Sigmoid colon (tissue), 7 donors: ENCODE results near the gene DGKH. TPM values are rescaled to one million over a fixed set of nuclear protein-coding genes. Genes with fewer than 3 reads are reported as not detected.

ENCODE experiments used
- DNase-seq: peaks from one replicate; pipeline ENCODE4 v3.0.0-alpha.2; 2019
- H3K27ac ChIP-seq, 4 donors: fragments of 200-600 bp; sonication (generic); one replicate each; pipeline ENCODE4 v1.5.1; 2016 to 2019; ENCODE audit warnings: mild to moderate bottlenecking in 1 of 4
- H3K27me3 ChIP-seq, 3 donors: fragments of 200-600 bp; sonication (generic); one replicate each; pipeline ENCODE4 v1.5.1; 2019; ENCODE audit warnings: mild to moderate bottlenecking in 1 of 3
- H3K36me3 ChIP-seq, 4 donors: fragments of 200-600 bp; sonication (generic); one replicate each; pipeline ENCODE4 v1.5.1; 2016 to 2019
- H3K4me1 ChIP-seq, 4 donors: fragments of 200-600 bp; sonication (generic); one replicate each; pipeline ENCODE4 v1.5.1; 2017 to 2019
- H3K4me3 ChIP-seq, 4 donors: fragments of 200-600 bp; sonication (generic); one replicate each; pipeline ENCODE4 v1.5.1; 2017 to 2019; ENCODE audit warnings: mild to moderate bottlenecking in 2 of 4, moderate library complexity in 1 of 4
- H3K9me3 ChIP-seq, 4 donors: fragments of 200-600 bp in 3 of 4; sonication (generic) in 3 of 4; one replicate each; pipeline versions ENCODE4 v1.5.1 to v1.6.1; 2013 to 2019
- EP300 ChIP-seq, 4 donors: sonication (generic); formaldehyde crosslinking; IDR thresholded peaks; one replicate each; pipeline ENCODE4 v1.6.1; 2017; ENCODE audit warnings: antibody characterized with exemption in 4 of 4
- POLR2A ChIP-seq, 2 donors: fragments of 450-650 bp; IDR thresholded peaks; one replicate each; pipeline ENCODE4 v1.6.1; 2016; ENCODE audit warnings: antibody characterized with exemption in 2 of 2, mild to moderate bottlenecking in 2 of 2, moderate library complexity in 2 of 2
- POLR2AphosphoS5 ChIP-seq, 4 donors: sonication (generic); formaldehyde crosslinking; IDR thresholded peaks; one replicate each; pipeline ENCODE4 v1.6.1; 2017; ENCODE audit warnings: antibody characterized with exemption in 4 of 4
- WGBS, 2 donors: extraction: QIAGEN DNeasy Blood & Tissue Kit; methylation state at CpG; one replicate each; pipeline ENCODE4 v1.1.7; 2013; 5-methylcytosine and 5-hydroxymethylcytosine counted together
- intact Hi-C: fragments of 100-400 bp; cut with DNase I; formaldehyde crosslinking; loops from one replicate; pipeline ENCODE4 v1.15.1; 2023
- polyA plus RNA-seq, 3 donors: library from polyadenylated mRNA; stranded (reverse); fragments of 200-250 nt; gene quantifications; one replicate each; pipeline ENCODE4 v1.2.3, GENCODE V29; 2013
- total RNA-seq, 4 donors: library from RNA; depleted of rRNA; stranded (reverse); fragments of >200 nt; gene quantifications; one replicate each; pipeline ENCODE4 v1.1.0, GENCODE V29; 2016
- TF ChIP-seq, protein P1 (sequence below), 4 experiments: fragments of 450-650 bp in 3 of 4; fragments of 200-600 bp in 1 of 4; IDR thresholded peaks; one replicate each; pipeline ENCODE4 v1.5.1; 2016 to 2019; ENCODE audit warnings: antibody characterized with exemption in 4 of 4, mild to moderate bottlenecking in 3 of 4, moderate library complexity in 2 of 4
- donor health status: healthy with polysubstance abuse.
- donor health status: Bipolar disorder and iron deficiency.
- donor health status: healthy.

Gene DGKH
- total and polyA plus RNA-seq, 7 donors, result 1.2 to 23.3 (median 13.9) TPM

DNA sequence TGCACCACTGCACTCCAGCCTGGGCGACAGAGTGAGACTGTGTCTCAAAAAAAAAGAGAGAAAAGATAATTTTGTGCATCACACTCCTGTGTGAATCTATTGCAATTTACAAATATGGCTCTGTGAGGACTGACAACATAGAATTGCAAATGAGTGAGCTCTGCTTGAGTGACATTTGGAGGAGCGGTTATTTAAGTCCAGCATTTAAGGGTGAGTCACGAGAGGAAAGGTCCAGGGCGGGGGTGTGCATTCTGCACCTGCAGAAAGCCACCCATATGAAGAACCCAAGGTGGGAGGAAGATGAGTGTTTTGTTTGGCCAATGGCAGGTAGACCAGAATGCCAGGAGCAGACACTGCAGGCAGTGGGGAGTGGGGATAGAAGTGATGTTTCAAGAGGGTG, 58.5 kb downstream of the DGKH start:
- H3K27me3 ChIP-seq, result no peaks in the 10 kb centered on the region
- TF ChIP-seq POLR2A (IDR thresholded peaks at IDR 0.05) (no peak), POLR2AphosphoS5 (IDR thresholded peaks at IDR 0.05) (no peak), EP300 (IDR thresholded peaks at IDR 0.05) (no peak)
- TF ChIP-seq, protein P1, sequence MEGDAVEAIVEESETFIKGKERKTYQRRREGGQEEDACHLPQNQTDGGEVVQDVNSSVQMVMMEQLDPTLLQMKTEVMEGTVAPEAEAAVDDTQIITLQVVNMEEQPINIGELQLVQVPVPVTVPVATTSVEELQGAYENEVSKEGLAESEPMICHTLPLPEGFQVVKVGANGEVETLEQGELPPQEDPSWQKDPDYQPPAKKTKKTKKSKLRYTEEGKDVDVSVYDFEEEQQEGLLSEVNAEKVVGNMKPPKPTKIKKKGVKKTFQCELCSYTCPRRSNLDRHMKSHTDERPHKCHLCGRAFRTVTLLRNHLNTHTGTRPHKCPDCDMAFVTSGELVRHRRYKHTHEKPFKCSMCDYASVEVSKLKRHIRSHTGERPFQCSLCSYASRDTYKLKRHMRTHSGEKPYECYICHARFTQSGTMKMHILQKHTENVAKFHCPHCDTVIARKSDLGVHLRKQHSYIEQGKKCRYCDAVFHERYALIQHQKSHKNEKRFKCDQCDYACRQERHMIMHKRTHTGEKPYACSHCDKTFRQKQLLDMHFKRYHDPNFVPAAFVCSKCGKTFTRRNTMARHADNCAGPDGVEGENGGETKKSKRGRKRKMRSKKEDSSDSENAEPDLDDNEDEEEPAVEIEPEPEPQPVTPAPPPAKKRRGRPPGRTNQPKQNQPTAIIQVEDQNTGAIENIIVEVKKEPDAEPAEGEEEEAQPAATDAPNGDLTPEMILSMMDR (IDR thresholded peaks at IDR 0.05), result no peak
- H3K4me1 ChIP-seq, result peaks cover 0 to 15% (median 4%) of the 10 kb centered on the region in 4 donors
- no peak overlapping the region for H3K27ac ChIP-seq
- intact Hi-C loops, result loop anchor here (5.0 kb wide), 1 partner anchor 195 kb away; no protein-coding TSS in a partner anchor
- DNase-seq, result no peak
- 95 to 96% methylated on average over 4 of the region's 4 CpGs for WGBS, 2 donors
- H3K9me3 ChIP-seq, result peaks cover 0 to 4% (median 0%) of the 10 kb centered on the region in 4 donors
- no peaks in the 10 kb centered on the region for H3K36me3 ChIP-seq
- H3K4me3 ChIP-seq, result no peak overlapping the region

DNA sequence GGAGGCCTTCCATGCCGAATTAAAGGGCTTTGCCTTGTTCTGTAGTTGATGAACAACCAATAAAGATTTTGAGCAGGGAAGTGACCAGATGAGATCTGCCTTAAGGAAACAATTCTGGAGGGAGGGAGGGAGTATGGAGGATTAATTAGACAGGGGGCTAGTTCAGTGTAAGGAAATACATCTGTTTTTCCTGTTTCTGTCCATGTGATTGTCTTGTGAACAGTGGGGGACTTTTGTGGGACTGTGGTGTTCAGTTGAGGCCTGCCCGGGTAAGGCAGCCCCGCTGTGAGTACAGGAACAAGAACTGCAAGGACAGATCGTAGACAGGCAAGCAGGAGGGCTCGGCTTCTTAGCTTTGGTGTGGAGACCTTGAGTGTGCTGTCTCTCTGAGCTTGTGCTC, 59.0 kb downstream of the DGKH start:
- 91 to 95% methylated on average over 5 of the region's 5 CpGs for WGBS, 2 donors
- intact Hi-C loops, result loop anchor here (5.0 kb wide), 1 partner anchor 195 kb away; no protein-coding TSS in a partner anchor
- DNase-seq, result no peak

DNA sequence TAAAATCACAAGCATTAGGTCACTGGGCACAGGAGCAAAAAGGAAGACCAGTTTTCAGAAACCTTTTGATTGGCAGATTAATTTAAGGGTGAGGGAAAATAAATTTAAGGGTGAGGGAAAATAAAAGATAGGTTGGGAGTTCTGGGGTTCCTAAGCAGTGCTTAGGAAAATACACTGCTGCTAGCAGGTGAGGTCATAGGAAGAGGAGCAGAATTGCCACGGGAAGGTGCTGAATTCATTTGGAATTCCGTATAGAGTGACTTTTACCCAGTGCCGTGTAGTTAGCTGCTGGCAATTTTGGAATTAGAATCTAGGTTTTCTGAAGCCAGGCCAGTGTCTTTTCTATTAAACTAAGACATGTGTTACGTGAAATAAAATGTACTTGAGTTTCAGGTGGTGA, 59.8 kb downstream of the DGKH start:
- Histone ChIP-seq H3K4me1 (peaks cover 0 to 15% (median 2%) of the 10 kb centered on the region in 4 donors), H3K36me3 (no peaks in the 10 kb centered on the region), H3K27me3 (no peaks in the 10 kb centered on the region), H3K9me3 (peaks cover 0 to 4% (median 0%) of the 10 kb centered on the region in 4 donors), H3K27ac (no peak overlapping the region), H3K4me3 (no peak overlapping the region)
- intact Hi-C loops, result loop anchor here (5.0 kb wide), 1 partner anchor 196 kb away; no protein-coding TSS in a partner anchor
- TF ChIP-seq, protein P1 (IDR thresholded peaks at IDR 0.05), result no peak
- no peak for TF ChIP-seq POLR2A (IDR thresholded peaks at IDR 0.05)
- no peak for TF ChIP-seq POLR2AphosphoS5 (IDR thresholded peaks at IDR 0.05)
- 91 to 95% methylated on average over 4 of the region's 4 CpGs for WGBS, 2 donors
- DNase-seq, result no peak

More for the DNA sequence above, 59.0 kb downstream of the DGKH start:
- peaks cover 0 to 15% (median 2%) of the 10 kb centered on the region in 4 donors for H3K4me1 ChIP-seq
- H3K36me3 ChIP-seq, result no peaks in the 10 kb centered on the region
- H3K4me3 ChIP-seq, result no peak overlapping the region
- no peak for TF ChIP-seq POLR2AphosphoS5 (IDR thresholded peaks at IDR 0.05)
- TF ChIP-seq, protein P1 (IDR thresholded peaks at IDR 0.05), result no peak
- TF ChIP-seq POLR2A (IDR thresholded peaks at IDR 0.05), result no peak
- TF ChIP-seq EP300 (IDR thresholded peaks at IDR 0.05), result no peak
- no peaks in the 10 kb centered on the region for H3K27me3 ChIP-seq
- peaks cover 0 to 4% (median 0%) of the 10 kb centered on the region in 4 donors for H3K9me3 ChIP-seq
- H3K27ac ChIP-seq, result no peak overlapping the region

DNA sequence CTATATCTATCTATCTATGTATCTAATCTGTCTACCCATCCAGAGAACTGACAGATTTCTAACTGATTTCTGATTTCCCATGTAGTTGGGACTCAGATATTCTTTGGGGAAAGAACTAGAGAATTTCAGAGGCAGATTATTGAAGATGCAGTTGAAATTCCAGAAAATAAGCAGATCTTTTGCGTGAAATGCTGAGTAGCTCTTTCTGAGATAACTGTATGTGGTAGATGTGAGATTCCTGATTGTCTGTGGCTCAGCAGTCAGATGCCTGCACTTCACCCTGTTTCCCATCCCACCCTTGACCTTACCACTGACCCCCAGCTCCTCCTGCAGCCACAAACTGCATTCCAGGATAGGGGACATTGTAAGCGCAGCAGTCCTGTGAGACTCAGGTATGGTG, 61.5 kb downstream of the DGKH start:
- intact Hi-C loops, result loop anchor here (2.0 to 10.0 kb wide), 5 partner anchors 69 to 765 kb away; no protein-coding TSS in a partner anchor
- Histone ChIP-seq H3K4me1 (peaks cover 0 to 15% (median 2%) of the 10 kb centered on the region in 4 donors), H3K9me3 (no peaks in the 10 kb centered on the region), H3K27ac (no peak overlapping the region), H3K36me3 (no peaks in the 10 kb centered on the region), H3K27me3 (no peaks in the 10 kb centered on the region), H3K4me3 (no peak overlapping the region)
- WGBS, 2 donors, result 96 to 99% methylated on average over 2 of the region's 2 CpGs
- no peak for DNase-seq
- TF ChIP-seq POLR2AphosphoS5 (IDR thresholded peaks at IDR 0.05) (no peak), EP300 (IDR thresholded peaks at IDR 0.05) (no peak)

DNA sequence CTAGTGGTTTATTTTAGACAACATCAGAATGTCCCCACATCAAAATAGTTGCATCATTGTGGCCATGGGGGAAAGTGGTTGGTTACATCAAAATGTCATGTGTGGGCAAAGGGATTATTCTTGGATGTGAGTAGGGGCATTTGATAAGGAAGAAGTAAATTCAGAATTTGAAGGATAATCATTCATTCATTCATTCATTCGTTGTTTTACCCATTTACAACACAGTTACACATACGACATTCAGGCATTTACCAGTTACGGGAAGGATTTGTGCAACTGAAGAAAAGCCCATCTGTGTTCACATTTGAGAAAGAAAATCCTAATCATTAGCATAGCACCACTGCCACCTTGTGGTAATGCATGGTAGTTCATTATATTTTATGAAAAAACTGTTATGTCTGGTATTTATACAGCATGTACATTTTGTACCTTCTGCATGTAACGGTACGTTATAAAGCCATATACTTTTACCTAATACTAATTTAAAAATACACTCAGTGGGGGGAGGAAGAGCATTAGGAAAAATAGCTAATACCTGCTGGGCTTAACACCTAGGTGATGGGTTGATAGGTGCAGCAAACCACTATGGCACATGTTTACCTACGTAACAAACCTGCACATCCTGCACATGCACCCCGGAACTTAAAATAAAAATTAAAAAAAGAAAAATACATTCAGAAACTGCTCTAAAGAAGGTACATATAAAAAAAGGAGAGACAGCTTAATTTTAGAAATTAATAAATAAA, 62.1 kb downstream of the DGKH start:
- no peak overlapping the region for H3K27ac ChIP-seq
- no peak for DNase-seq
- TF ChIP-seq POLR2AphosphoS5 (IDR thresholded peaks at IDR 0.05), result peak in 1 of 4 donors; percentile 16
- TF ChIP-seq, protein P1 (IDR thresholded peaks at IDR 0.05), result peak; percentile 74 to 85 (median 78)
- no peak for TF ChIP-seq POLR2A (IDR thresholded peaks at IDR 0.05)
- intact Hi-C loops, result loop anchor here (2.0 to 10.0 kb wide), 4 partner anchors 70 to 766 kb away; no protein-coding TSS in a partner anchor
- H3K36me3 ChIP-seq, result no peaks in the 10 kb centered on the region
- no peak overlapping the region for H3K4me3 ChIP-seq
- H3K4me1 ChIP-seq, result peaks cover 0 to 15% (median 4%) of the 10 kb centered on the region in 4 donors
- H3K27me3 ChIP-seq, result no peaks in the 10 kb centered on the region
- H3K9me3 ChIP-seq, result no peaks in the 10 kb centered on the region
- 20 to 23% methylated on average over 7 of the region's 7 CpGs for WGBS, 2 donors
